C4-2B (cell line): ENCODE data around the gene STARD13.
A peak's percentile ranks its signal among the peaks of the same experiment; 100 is the strongest.

Source experiments
- H3K27ac ChIP-seq: fragments of 450-650 bp; 2 replicates; pipeline ENCODE4 v1.5.1; 2017
- ZFX ChIP-seq: fragments of 450-650 bp; IDR thresholded peaks from 2 replicates; pipeline ENCODE4 v1.6.1; 2017
- TF ChIP-seq, protein P1 (sequence below): fragments of 450-650 bp; conservative IDR thresholded peaks from 2 replicates; pipeline ENCODE4 v1.5.1; 2017; ENCODE audit warnings: mild to moderate bottlenecking

The STARD13 gene

GRCh38 chr13:33228648-33229445, 56.7 kb downstream of the STARD13 start:
- TF ChIP-seq ZFX: no peak
- TF ChIP-seq, protein P1, sequence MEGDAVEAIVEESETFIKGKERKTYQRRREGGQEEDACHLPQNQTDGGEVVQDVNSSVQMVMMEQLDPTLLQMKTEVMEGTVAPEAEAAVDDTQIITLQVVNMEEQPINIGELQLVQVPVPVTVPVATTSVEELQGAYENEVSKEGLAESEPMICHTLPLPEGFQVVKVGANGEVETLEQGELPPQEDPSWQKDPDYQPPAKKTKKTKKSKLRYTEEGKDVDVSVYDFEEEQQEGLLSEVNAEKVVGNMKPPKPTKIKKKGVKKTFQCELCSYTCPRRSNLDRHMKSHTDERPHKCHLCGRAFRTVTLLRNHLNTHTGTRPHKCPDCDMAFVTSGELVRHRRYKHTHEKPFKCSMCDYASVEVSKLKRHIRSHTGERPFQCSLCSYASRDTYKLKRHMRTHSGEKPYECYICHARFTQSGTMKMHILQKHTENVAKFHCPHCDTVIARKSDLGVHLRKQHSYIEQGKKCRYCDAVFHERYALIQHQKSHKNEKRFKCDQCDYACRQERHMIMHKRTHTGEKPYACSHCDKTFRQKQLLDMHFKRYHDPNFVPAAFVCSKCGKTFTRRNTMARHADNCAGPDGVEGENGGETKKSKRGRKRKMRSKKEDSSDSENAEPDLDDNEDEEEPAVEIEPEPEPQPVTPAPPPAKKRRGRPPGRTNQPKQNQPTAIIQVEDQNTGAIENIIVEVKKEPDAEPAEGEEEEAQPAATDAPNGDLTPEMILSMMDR: peak; percentile 100
- H3K27ac ChIP-seq: peak overlapping the region; percentile 18; the same call in 1 of the 2 replicates

- H3K27ac ChIP-seq: peak overlapping the region; percentile 69; the same call in 1 of the 2 replicates
- no peak for TF ChIP-seq ZFX
- TF ChIP-seq, protein P1: 0 out of 2 replicates have a peak, but pooled peaks have one; percentile 91
Observed at GRCh38 chr13:33227927-33228647, 57.5 kb downstream of the STARD13 start.

DNA sequence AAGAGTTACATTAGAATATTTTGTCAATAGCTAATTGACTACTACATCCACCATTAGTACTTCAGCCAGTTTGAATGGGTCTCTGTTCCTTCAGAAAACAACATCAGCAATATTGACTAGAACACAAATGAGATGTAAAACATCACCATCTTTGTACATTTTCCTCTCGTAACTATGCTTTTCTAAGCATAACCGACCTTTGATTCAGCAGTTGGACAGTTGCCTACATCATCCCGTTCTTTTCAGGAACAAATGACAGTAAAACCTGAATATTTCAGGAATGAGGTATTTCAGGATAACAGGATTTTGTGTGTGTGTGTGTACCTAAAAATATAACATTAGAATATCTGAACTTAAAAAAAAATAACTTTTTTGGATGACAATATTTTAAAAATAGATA, 60.9 kb downstream of the STARD13 start:
- H3K27ac ChIP-seq: no peak overlapping the region
- no peak for TF ChIP-seq ZFX
- TF ChIP-seq, protein P1: no peak

GRCh38 chr13:33224191-33224590, 61.4 kb downstream of the STARD13 start:
- H3K27ac ChIP-seq: no peak overlapping the region
- no peak for TF ChIP-seq ZFX
- TF ChIP-seq, protein P1: no peak

DNA sequence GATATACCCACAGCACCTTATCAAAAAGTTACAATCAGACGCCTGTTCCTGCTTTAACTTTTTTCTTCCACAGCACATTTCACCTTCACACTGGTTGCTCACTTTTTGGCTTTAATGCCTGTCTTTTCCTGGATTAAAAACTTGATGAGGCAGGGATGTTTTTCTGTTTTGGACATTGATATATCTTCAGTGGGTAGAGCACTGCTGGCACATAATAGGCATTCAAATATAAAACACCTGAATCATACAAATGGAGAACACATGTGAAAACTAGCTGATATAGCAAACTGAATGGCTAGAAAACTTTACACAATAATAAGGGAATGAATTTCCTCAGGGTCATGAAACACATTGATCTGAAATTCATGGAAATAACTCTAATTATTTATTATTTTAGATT, 65.6 kb downstream of the STARD13 start:
- no peak overlapping the region for H3K27ac ChIP-seq
- TF ChIP-seq, protein P1: no peak
- no peak for TF ChIP-seq ZFX

DNA sequence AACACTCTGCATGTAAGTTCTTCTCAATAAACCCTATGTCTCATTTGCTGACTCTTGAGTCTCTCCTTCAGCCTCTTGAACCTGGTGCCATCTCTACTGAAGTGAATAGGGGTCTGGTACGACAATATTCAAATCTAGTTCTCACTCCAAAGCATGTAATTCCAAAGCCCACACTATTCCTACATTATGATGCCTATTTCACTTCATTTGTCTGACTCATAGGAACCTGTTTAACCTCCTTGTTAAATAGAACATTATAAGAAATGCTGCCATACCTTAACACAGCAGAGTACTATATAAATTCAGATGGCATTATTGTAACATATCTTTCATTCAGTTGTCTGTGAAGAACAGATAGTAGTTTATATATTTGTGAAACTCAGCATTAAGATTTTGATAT, 67.1 kb downstream of the STARD13 start:
- H3K27ac ChIP-seq: no peak overlapping the region
- TF ChIP-seq ZFX: no peak
- TF ChIP-seq, protein P1: no peak

- no peak overlapping the region for H3K27ac ChIP-seq
- TF ChIP-seq, protein P1: no peak
- no peak for TF ChIP-seq ZFX
Observed at GRCh38 chr13:33218020-33218419, 67.5 kb downstream of the STARD13 start.
